HFF-Myc (cell line): ENCODE data around the gene CCDC70.

ENCODE experiments used
- DNase-seq: peaks from one replicate; pipeline ENCODE4 v3.0.0-alpha.2; 2011; ENCODE audit warnings: low read depth; ENCODE audit errors: extremely low read depth
- H3K4me3 ChIP-seq: replicated peaks from 2 replicates; pipeline ENCODE4 v1.5.1; 2011; ENCODE audit warnings: low read depth, mild to moderate bottlenecking, control low read depth, low read length
- TF ChIP-seq, protein P1 (sequence below): IDR thresholded peaks from 2 replicates; pipeline ENCODE4 v1.5.1; 2012; ENCODE audit warnings: mild to moderate bottlenecking, low read depth, low read length, control low read depth; ENCODE audit errors: missing control alignments

CCDC70 gene

DNA sequence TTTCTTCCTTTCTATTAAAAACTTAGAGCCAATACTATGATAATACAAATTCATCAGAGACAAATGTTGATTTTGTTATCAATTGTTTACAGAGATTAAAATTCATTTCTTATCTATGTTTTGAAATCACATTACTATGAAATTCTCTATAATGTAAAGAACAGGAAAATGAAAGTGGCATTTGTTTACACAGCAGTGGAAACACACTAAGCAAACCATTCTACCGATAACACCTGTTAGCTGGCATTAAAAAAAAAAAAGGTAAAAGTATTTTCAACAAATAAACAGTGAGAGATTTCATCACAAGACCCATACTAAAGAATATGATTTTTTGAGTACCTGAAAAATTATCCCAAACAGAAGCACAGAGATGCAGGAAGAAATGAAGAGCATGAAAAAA, 4.8 kb upstream of the CCDC70 start:
- TF ChIP-seq, protein P1, sequence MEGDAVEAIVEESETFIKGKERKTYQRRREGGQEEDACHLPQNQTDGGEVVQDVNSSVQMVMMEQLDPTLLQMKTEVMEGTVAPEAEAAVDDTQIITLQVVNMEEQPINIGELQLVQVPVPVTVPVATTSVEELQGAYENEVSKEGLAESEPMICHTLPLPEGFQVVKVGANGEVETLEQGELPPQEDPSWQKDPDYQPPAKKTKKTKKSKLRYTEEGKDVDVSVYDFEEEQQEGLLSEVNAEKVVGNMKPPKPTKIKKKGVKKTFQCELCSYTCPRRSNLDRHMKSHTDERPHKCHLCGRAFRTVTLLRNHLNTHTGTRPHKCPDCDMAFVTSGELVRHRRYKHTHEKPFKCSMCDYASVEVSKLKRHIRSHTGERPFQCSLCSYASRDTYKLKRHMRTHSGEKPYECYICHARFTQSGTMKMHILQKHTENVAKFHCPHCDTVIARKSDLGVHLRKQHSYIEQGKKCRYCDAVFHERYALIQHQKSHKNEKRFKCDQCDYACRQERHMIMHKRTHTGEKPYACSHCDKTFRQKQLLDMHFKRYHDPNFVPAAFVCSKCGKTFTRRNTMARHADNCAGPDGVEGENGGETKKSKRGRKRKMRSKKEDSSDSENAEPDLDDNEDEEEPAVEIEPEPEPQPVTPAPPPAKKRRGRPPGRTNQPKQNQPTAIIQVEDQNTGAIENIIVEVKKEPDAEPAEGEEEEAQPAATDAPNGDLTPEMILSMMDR = no peak
- DNase-seq = no peak
- H3K4me3 ChIP-seq = no peak overlapping the region

DNA sequence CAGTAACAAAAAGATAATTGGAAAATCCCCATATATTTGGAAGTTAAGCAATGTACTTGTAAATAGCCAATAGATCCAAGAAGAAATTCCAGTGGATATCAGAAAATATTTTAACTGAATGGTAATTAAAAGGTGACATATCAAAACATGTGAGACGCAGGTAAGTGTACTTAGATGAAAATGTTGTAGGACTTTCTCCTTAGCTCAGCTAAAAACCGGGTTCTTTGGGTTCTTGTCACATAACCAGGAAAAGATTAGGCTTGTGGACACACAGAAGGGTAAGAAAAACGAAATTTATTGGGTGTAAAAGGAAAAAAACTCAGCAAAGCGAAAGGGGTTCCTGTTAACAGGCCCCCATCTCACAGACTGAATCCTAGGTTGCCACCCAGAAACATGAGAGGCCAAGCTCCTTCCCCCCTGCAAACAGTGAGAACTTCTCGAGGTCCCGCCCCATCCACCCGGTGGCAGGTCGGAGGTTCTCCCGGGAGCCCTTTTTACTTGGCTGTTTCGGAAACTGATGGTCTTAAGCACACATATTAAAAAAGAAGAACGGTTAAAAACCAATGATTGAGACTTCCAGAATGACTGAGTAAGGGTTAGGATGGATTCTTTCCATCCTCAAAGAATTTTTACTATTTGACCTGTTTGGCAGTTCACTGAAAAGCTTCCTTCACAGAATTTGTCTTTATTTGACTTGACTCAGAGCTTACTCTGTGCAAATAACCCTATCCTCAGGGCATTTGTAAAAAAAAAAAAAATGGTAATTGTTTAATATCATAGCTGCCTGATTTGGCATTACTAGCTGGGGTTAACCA, 3.1 kb upstream of the CCDC70 start:
- no peak for DNase-seq
- TF ChIP-seq, protein P1 = no peak
- H3K4me3 ChIP-seq = no peak overlapping the region

DNA sequence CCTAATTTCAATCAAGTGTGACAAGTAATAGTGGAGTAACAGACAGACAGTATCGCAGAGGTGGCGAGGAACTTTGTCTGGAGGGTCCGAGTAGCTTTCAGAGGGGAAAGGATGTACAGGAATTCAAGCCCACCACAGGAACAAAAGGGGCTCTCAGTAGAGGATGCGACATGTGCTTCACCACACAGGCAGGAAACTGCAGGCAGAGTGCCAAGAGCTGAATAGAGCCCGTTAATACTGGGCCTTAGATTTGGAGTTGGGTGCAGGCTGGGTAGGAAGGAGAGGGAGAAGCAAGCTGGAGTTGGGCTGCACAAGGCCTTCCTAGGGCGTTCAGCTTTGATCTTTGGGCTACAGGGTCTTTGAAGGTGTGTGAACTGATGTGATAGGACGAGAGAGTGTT, 1.2 kb downstream of the CCDC70 start:
- no peak for DNase-seq
- TF ChIP-seq, protein P1 = no peak
- H3K4me3 ChIP-seq = no peak overlapping the region

DNA sequence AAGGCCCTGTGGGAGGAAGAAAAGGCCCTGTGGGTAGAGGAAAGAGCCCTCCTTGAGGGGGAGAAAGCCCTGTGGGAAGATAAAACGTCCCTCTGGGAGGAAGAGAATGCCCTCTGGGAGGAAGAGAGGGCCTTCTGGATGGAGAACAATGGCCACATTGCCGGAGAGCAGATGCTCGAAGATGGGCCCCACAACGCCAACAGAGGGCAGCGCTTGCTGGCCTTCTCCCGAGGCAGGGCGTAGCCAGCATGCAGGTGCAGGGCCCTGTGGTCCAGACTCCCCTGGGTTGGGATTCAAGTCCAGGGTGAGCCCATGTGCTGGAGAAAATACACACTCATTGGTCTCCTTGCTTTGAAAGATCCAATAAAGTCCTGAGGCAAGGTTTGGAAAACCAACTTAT, 4.1 kb downstream of the CCDC70 start:
- no peak overlapping the region for H3K4me3 ChIP-seq
- DNase-seq = no peak
- TF ChIP-seq, protein P1 = no peak

DNA sequence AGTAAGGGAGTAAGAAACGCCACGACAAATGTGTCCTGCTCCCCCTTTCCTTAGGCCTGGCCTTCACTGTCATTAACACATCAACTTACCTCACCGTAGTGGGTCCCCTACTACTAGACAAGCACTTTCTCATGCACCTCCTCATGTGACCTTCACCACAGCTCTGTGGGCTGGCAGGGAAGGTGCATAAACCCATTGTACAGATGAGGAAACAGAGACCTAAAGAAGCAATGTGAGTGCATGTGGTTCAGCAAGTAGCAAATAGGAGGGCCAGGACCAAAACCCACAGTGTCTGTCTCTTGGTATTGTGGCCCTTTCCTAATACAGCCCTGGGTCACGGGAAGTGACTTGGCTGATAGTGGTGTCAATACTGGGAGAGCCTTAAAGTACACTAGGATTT, 5.3 kb downstream of the CCDC70 start:
- no peak for DNase-seq

DNA sequence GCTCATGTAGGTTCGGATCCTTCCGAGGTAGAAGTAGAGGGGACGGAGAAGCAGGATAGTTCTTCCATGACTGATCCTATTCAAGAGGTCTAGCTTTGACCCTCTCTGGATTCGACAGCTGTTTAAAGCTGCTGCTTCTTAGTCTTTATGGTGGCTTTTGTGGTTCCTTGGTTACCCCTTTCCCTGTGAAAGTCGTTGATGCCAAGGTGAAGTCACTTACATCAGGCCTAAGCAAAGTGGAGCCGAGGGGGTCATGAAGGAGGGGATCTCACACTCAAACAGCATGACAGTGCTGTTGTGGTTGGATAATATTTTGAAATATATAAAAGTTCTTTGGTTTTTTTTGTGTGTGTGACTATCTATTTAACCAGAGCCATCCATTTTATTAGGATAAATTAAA, 8.1 kb downstream of the CCDC70 start:
- TF ChIP-seq, protein P1 = no peak
- no peak for DNase-seq
- H3K4me3 ChIP-seq = no peak overlapping the region

More for the DNA sequence above, 5.3 kb downstream of the CCDC70 start:
- TF ChIP-seq, protein P1 = no peak
- H3K4me3 ChIP-seq = no peak overlapping the region
